Mesenchymal stem cell (in vitro differentiated cells and primary cell): ENCODE results near the gene PTMA.

ENCODE experiments used
- DNase-seq: peaks from one replicate; pipeline ENCODE4 v3.0.0-alpha.2; 2013
- H2AFZ ChIP-seq: one replicate; pipeline ENCODE4 v1.6.1; 2013; ENCODE audit warnings: low read depth, mild to moderate bottlenecking, control low read depth, inconsistent platforms, low read length, moderate library complexity
- H2AK5ac ChIP-seq: 2 replicates; pipeline ENCODE4 v1.6.1; 2013; ENCODE audit warnings: low read length, moderate library complexity, mild to moderate bottlenecking, inconsistent platforms; ENCODE audit not compliant: severe bottlenecking
- H2BK120ac ChIP-seq: one replicate; pipeline ENCODE4 v1.6.1; 2013; ENCODE audit warnings: low read depth, mild to moderate bottlenecking, inconsistent platforms, low read length, moderate library complexity
- H2BK12ac ChIP-seq, 2 experiments: one replicate each; pipeline ENCODE4 v1.6.1; 2013; ENCODE audit warnings: inconsistent platforms in 2 of 2, low read length in 2 of 2, mild to moderate bottlenecking in 2 of 2, moderate library complexity in 2 of 2, control low read depth in 1 of 2
- H2BK15ac ChIP-seq: one replicate; pipeline ENCODE4 v1.6.1; 2013; ENCODE audit warnings: mild to moderate bottlenecking, low read depth, inconsistent platforms; ENCODE audit not compliant: poor library complexity, severe bottlenecking
- H2BK5ac ChIP-seq: 2 replicates; pipeline ENCODE4 v1.6.1; 2013; ENCODE audit warnings: low read depth, mild to moderate bottlenecking, low read length, control low read depth, inconsistent platforms; ENCODE audit not compliant: poor library complexity, severe bottlenecking
- H3K14ac ChIP-seq, 2 experiments: one replicate each; pipeline ENCODE4 v1.6.1; 2013; ENCODE audit warnings: inconsistent platforms in 2 of 2, low read length in 2 of 2, control low read depth in 1 of 2, mild to moderate bottlenecking in 1 of 2, moderate library complexity in 1 of 2
- H3K18ac ChIP-seq, 2 experiments: one replicate each; pipeline ENCODE4 v1.6.1; 2013; ENCODE audit warnings: inconsistent platforms in 2 of 2, low read length in 2 of 2, control low read depth in 1 of 2, low read depth in 1 of 2, mild to moderate bottlenecking in 1 of 2
- H3K23ac ChIP-seq, 2 experiments: one replicate each; pipeline ENCODE4 v1.6.1; 2013; ENCODE audit warnings: inconsistent platforms in 2 of 2, low read length in 2 of 2, mild to moderate bottlenecking in 2 of 2, moderate library complexity in 2 of 2, control low read depth in 1 of 2
- H3K27ac ChIP-seq: 2 replicates; pipeline ENCODE4 v1.5.1; 2013; ENCODE audit warnings: mild to moderate bottlenecking, moderate library complexity, low read length, control low read depth, inconsistent platforms; ENCODE audit not compliant: poor library complexity, severe bottlenecking
- H3K27me3 ChIP-seq, 2 experiments: 2 replicates each; pipeline versions ENCODE4 v1.6.1 to v1.7.0; 2013; ENCODE audit warnings: low read length in 2 of 2, mild to moderate bottlenecking in 2 of 2, moderate library complexity in 2 of 2, control low read depth in 1 of 2, inconsistent platforms in 1 of 2; ENCODE audit not compliant: control insufficient read depth in 1 of 2, insufficient read depth in 1 of 2
- H3K36me3 ChIP-seq, 2 experiments: 2 replicates each; pipeline versions ENCODE4 v1.6.1 to v1.7.0; 2013; ENCODE audit warnings: low read length in 2 of 2, control low read depth in 1 of 2, inconsistent platforms in 1 of 2, low read depth in 1 of 2, mild to moderate bottlenecking in 1 of 2; ENCODE audit not compliant: insufficient read depth in 2 of 2, control insufficient read depth in 1 of 2
- H3K4ac ChIP-seq, 2 experiments: one replicate each; pipeline ENCODE4 v1.6.1; 2013; ENCODE audit warnings: inconsistent platforms in 2 of 2, low read length in 2 of 2, mild to moderate bottlenecking in 2 of 2, moderate library complexity in 2 of 2, control low read depth in 1 of 2, low read depth in 1 of 2
- H3K4me1 ChIP-seq: 2 replicates; pipeline ENCODE4 v1.6.1; 2013; ENCODE audit warnings: low read depth, low read length, control low read depth; ENCODE audit not compliant: control insufficient read depth, insufficient read depth
- H3K4me2 ChIP-seq: 2 replicates; pipeline ENCODE4 v1.6.1; 2013; ENCODE audit warnings: low read length, mild to moderate bottlenecking, inconsistent platforms; ENCODE audit not compliant: poor library complexity, severe bottlenecking
- H3K4me3 ChIP-seq, 2 experiments: 2 replicates each; pipeline versions ENCODE4 v1.5.1 to v1.7.0; 2013; ENCODE audit warnings: low read length in 2 of 2, mild to moderate bottlenecking in 2 of 2, control low read depth in 1 of 2, low read depth in 1 of 2; ENCODE audit not compliant: insufficient read depth in 1 of 2
- H3K79me1 ChIP-seq: replicated peaks from 2 replicates; pipeline ENCODE4 v1.6.1; 2013; ENCODE audit warnings: mild to moderate bottlenecking, control low read depth, low read length, inconsistent platforms; ENCODE audit not compliant: poor library complexity, severe bottlenecking
- H3K9ac ChIP-seq: 2 replicates; pipeline ENCODE4 v1.7.0; 2013; ENCODE audit warnings: mild to moderate bottlenecking, low read length, moderate library complexity
- H3K9me3 ChIP-seq: 2 replicates; pipeline ENCODE4 v1.7.0; 2013; ENCODE audit warnings: mild to moderate bottlenecking, low read length; ENCODE audit not compliant: control insufficient read depth
- H4K8ac ChIP-seq: one replicate; pipeline ENCODE4 v1.6.1; 2013; ENCODE audit warnings: inconsistent platforms, mild to moderate bottlenecking, low read length, moderate library complexity
- H4K91ac ChIP-seq: one replicate; pipeline ENCODE4 v1.6.1; 2013; ENCODE audit warnings: mild to moderate bottlenecking, low read length, inconsistent platforms
- WGBS: methylation state at CpG from one replicate; pipeline ENCODE4 v1.1.7; 2013; ENCODE audit warnings: mixed read lengths; 5-methylcytosine and 5-hydroxymethylcytosine counted together

The PTMA gene

DNA sequence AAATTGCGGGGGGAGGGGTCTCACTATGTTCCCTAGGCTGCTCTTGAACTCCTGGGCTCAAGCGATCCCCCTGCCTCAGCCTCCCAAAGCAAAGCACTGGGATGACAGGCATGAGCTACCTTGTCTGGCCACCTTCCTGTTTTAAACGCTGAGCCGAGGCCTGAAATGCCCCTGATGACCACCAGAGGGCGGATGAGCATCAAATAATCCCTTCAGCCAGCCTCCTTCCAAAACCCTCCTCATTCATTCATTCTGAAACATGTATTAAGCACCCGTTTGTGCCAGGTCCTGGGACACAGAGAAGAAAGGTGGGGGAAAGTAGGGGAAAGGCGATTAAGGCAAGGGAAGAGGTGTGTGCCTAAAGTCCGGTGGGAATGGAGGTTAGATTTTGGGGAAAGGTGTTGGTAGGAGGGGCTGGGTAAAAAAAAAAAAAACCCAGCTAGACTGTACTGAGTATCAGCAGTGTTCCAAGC, 30.7 kb upstream of the PTMA start:
- peak; percentile 83 for DNase-seq
- Histone ChIP-seq H2AK5ac (no peak overlapping the region), H3K14ac (no peak overlapping the region), H2AFZ (no peak overlapping the region), H2BK120ac (no peak overlapping the region), H3K9me3 (no peaks in the 10 kb centered on the region), H3K36me3 (no peaks in the 10 kb centered on the region), H2BK5ac (no peak overlapping the region), H3K27ac (no peak overlapping the region), H4K8ac (no peak overlapping the region), H3K4me3 (no peak overlapping the region), H3K27me3 (no peaks in the 10 kb centered on the region), H3K4me2 (no peak overlapping the region), H3K9ac (no peak overlapping the region), H3K4me1 (peaks cover 44% of the 10 kb centered on the region), H4K91ac (no peak overlapping the region), H2BK15ac (no peak overlapping the region), H3K79me1 (no peaks in the 10 kb centered on the region), H3K4ac (no peak overlapping the region), H3K23ac (no peak overlapping the region), H3K18ac (no peak overlapping the region), H2BK12ac (no peak overlapping the region)
- 10% methylated on average over 5 of the region's 8 CpGs for WGBS

DNA sequence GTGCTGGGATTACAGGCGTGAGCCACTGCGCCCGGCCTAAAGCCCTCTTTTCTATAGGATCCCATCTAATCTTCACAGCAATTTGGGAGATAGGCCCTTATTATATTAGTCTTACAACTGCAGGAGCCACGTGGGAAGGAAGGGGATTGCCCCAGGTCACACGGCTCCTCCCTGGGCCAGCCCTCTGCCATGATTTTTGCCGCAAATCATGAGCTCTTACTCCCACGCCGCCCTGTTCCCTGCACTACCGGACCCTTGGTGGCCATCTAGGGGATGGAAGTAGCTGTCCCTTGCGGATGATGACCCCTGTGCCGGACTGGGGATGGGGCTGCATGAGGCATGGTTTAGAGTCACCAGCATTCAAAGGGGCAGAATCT, 28.4 kb upstream of the PTMA start:
- peak overlapping the region; percentile 52 to 83 for H3K4ac ChIP-seq
- peak overlapping the region; percentile 88 for H4K8ac ChIP-seq
- H3K27ac ChIP-seq, result no peak overlapping the region
- H2BK15ac ChIP-seq, result no peak overlapping the region
- H3K79me1 ChIP-seq, result no peaks in the 10 kb centered on the region
- peak overlapping the region in 1 of 2 experiments; percentile 19 for H3K14ac ChIP-seq
- H2AFZ ChIP-seq, result no peak overlapping the region
- H2BK12ac ChIP-seq, result peak overlapping the region in 1 of 2 experiments; percentile 79
- H3K4me1 ChIP-seq, result peaks cover 23% of the 10 kb centered on the region
- no peak overlapping the region for H2BK120ac ChIP-seq
- peak overlapping the region; percentile 76 for H4K91ac ChIP-seq
- H3K36me3 ChIP-seq, result no peaks in the 10 kb centered on the region
- H2BK5ac ChIP-seq, result no peak overlapping the region
- peak overlapping the region; percentile 31 to 93 for H3K18ac ChIP-seq
- peak overlapping the region; percentile 19 for H2AK5ac ChIP-seq
- H3K4me2 ChIP-seq, result peak overlapping the region; percentile 62
- WGBS, result 68% methylated on average over 11 of the region's 11 CpGs
- no peaks in the 10 kb centered on the region for H3K27me3 ChIP-seq
- H3K23ac ChIP-seq, result no peak overlapping the region
- H3K4me3 ChIP-seq, result no peak overlapping the region
- H3K9ac ChIP-seq, result no peak overlapping the region
- DNase-seq, result no peak
- H3K9me3 ChIP-seq, result no peaks in the 10 kb centered on the region

DNA sequence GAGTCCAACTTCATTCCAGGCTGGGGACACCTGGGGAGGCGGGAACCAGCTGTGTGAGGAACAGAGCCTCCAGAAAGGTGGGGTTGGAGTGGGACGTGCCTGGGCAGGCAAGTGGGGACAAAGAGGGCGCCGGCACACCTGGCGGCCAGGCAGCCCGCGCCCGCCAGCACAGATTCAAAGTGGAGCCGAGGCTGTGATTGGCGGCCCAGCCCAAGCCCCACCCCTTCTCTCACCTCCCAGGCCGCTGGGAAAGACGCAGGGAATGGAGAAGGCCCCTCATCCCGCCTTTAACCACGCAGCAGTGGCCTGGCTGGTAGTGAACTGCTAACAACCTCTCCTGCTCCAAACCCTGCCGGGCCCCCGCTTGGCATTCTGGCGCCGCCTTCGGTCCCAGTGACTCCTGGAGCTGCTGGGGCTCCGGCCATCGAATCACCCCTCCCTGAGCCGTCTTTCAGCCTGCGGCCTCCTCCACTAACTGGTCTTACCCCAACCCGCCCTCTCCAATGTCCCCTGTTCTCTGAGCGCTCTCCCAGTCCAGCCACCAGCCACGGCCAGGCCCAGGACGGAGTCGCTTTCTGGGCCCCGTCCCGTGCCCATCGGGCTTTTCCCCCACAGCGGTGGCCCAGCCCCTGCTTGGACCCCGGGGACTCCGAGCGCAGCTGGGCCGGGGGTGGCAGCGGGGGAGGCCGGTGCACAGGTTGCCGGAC, 27.9 kb upstream of the PTMA start:
- H2AFZ ChIP-seq, result peak overlapping the region; percentile 60
- peak overlapping the region; percentile 39 for H2BK15ac ChIP-seq
- peak overlapping the region; percentile 76 for H4K91ac ChIP-seq
- H3K27me3 ChIP-seq, result no peaks in the 10 kb centered on the region
- peak overlapping the region; percentile 90 for H3K9ac ChIP-seq
- peak overlapping the region; percentile 31 to 93 for H3K18ac ChIP-seq
- peak overlapping the region; percentile 59 to 60 for H3K4me3 ChIP-seq
- H3K14ac ChIP-seq, result peak overlapping the region in 1 of 2 experiments; percentile 96
- peak overlapping the region in 1 of 2 experiments; percentile 51 for H3K23ac ChIP-seq
- H3K9me3 ChIP-seq, result no peaks in the 10 kb centered on the region
- DNase-seq, result peak; percentile 46
- peaks cover 19% of the 10 kb centered on the region for H3K4me1 ChIP-seq
- H3K27ac ChIP-seq, result peak overlapping the region; percentile 45
- H3K4ac ChIP-seq, result peak overlapping the region; percentile 83 to 94
- H4K8ac ChIP-seq, result peak overlapping the region; percentile 88
- H2AK5ac ChIP-seq, result peak overlapping the region; percentile 19
- WGBS, result 13% methylated on average over 38 of the region's 39 CpGs
- H3K79me1 ChIP-seq, result no peaks in the 10 kb centered on the region
- no peaks in the 10 kb centered on the region for H3K36me3 ChIP-seq
- no peak overlapping the region for H2BK5ac ChIP-seq
- peak overlapping the region; percentile 27 to 79 for H2BK12ac ChIP-seq
- peak overlapping the region; percentile 62 for H3K4me2 ChIP-seq
- H2BK120ac ChIP-seq, result peak overlapping the region; percentile 86

DNA sequence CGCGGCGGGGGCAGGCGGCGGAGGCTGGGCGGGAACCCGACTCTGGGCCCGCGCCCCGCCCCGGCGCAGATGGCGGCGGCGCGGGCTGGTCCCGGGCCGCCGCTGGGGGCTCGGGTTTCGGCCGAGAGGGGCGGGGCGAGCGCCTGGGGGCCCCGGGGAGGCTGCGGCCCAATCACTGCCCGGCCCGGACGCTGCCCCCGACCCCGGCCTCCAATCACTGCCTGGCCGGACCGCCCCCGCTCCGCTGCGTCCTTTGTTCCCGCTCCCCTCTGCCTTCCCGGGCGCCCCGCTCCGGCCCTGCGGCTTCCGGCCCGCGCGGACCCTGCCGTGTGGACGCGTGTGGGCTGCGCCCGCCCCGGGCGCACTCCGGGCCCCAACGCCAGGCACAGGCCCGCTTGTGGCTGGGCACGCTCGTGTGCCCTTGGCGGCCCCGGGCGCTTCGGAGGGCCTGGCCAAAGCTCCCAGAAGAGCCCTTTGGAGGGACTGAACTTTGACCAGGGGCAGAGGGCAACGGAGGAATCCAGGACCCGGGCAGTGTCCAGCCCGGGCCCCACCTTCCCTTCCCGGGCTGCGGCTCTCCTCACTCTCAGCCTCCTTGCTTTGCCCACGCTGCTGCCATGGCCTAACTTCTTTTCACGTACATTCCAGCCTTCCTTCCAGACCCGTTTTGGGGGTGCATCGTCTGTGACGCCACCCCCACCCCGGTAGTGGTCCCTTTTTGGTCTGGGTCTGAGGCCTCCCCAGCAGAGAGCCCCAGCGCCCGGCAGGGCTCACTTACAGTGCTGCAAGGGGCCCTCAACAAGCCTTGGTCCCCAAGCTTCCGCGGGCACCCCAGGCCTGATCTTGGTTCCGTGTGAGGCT, 27.1 kb upstream of the PTMA start:
- Histone ChIP-seq H3K79me1 (no peaks in the 10 kb centered on the region), H4K8ac (peak overlapping the region; percentile 95), H3K18ac (peak overlapping the region; percentile 88 to 93), H3K4me1 (peaks cover 19% of the 10 kb centered on the region), H3K27ac (peak overlapping the region; percentile 60), H4K91ac (peak overlapping the region; percentile 83), H2BK15ac (peak overlapping the region; percentile 82), H3K9ac (peak overlapping the region; percentile 90), H3K23ac (peak overlapping the region in 1 of 2 experiments; percentile 85), H2BK5ac (peak overlapping the region; percentile 90), H2AFZ (peak overlapping the region; percentile 29), H3K4me3 (peak overlapping the region; percentile 63 to 76), H3K14ac (peak overlapping the region in 1 of 2 experiments; percentile 61), H3K9me3 (no peaks in the 10 kb centered on the region), H3K4me2 (peak overlapping the region; percentile 72), H2BK120ac (peak overlapping the region; percentile 94), H3K4ac (peak overlapping the region; percentile 83 to 97), H3K27me3 (no peaks in the 10 kb centered on the region), H2AK5ac (peak overlapping the region; percentile 94), H2BK12ac (peak overlapping the region in 1 of 2 experiments; percentile 40), H3K36me3 (no peaks in the 10 kb centered on the region)
- WGBS, result 9% methylated on average over 51 of the region's 79 CpGs
- DNase-seq, result peak; percentile 83
